ENCODE data around the gene SLC25A38.

The SLC25A38 gene

DNA sequence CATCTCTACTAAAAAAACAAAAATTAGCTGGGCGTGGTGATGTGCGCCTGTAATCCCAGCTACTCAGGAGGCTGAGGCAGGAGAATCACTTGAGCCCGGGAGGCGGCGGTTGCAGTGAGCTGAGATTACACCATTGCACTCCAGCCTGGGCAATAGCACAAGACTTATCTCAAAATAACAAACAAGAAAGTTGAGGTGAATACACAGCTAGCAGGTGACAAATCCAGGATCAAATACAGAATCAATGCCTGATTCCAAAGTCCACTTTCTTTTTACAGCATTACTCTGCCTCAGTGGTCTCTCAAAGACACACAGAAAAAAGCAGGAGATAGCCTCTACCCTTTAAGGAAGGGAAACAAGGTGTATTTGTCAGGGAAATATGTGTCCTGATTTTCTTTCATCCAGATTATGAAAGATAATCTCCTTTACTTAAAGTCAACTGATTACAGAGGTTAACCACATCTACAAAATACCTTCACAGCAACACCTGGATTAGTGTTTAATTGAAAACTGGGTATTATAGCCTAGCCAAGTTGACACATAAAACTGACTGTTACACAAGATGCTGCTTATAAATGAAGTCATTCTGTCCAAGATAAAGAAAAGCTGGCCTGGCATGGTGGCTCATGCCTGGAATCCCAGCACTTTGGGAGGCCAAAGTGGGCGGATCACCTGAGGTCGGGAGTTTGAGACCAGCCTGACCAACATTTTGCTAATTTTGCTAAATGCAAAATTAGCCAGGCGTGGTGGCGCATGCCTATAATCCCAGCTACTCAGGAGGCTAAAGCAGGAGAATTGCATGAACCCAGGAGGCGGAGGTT is 4.0 kb upstream of the SLC25A38 start:
- Histone ChIP-seq H3K27ac (replicated peaks) (no peak overlapping the region), H3K27me3 (ENCODE audit: insufficient read depth, poor library complexity, severe bottlenecking) (no peaks in the 10 kb centered on the region), H3K4me3 (replicated peaks; ENCODE audit: insufficient read depth, low read length) (no peak overlapping the region)
- no peak for DNase-seq (ENCODE audit: low read depth in 1 of 2, low spot score in 1 of 2)
- TF ChIP-seq POLR2AphosphoS5 (IDR thresholded peaks at IDR 0.05; ENCODE audit: low read depth), result no peak
- TF ChIP-seq GABPA (IDR thresholded peaks at IDR 0.05; ENCODE audit: low read depth), result no peak
- TF ChIP-seq, protein P1, sequence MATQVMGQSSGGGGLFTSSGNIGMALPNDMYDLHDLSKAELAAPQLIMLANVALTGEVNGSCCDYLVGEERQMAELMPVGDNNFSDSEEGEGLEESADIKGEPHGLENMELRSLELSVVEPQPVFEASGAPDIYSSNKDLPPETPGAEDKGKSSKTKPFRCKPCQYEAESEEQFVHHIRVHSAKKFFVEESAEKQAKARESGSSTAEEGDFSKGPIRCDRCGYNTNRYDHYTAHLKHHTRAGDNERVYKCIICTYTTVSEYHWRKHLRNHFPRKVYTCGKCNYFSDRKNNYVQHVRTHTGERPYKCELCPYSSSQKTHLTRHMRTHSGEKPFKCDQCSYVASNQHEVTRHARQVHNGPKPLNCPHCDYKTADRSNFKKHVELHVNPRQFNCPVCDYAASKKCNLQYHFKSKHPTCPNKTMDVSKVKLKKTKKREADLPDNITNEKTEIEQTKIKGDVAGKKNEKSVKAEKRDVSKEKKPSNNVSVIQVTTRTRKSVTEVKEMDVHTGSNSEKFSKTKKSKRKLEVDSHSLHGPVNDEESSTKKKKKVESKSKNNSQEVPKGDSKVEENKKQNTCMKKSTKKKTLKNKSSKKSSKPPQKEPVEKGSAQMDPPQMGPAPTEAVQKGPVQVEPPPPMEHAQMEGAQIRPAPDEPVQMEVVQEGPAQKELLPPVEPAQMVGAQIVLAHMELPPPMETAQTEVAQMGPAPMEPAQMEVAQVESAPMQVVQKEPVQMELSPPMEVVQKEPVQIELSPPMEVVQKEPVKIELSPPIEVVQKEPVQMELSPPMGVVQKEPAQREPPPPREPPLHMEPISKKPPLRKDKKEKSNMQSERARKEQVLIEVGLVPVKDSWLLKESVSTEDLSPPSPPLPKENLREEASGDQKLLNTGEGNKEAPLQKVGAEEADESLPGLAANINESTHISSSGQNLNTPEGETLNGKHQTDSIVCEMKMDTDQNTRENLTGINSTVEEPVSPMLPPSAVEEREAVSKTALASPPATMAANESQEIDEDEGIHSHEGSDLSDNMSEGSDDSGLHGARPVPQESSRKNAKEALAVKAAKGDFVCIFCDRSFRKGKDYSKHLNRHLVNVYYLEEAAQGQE (IDR thresholded peaks at IDR 0.05; ENCODE audit: insufficient replicate concordance, low read depth), result no peak
- no peak for TF ChIP-seq SPI1 (IDR thresholded peaks at IDR 0.05; ENCODE audit: borderline replicate concordance, low read depth)
- no peak for TF ChIP-seq CTCF (IDR thresholded peaks at IDR 0.05; ENCODE audit: insufficient read depth, low read length)

DNA sequence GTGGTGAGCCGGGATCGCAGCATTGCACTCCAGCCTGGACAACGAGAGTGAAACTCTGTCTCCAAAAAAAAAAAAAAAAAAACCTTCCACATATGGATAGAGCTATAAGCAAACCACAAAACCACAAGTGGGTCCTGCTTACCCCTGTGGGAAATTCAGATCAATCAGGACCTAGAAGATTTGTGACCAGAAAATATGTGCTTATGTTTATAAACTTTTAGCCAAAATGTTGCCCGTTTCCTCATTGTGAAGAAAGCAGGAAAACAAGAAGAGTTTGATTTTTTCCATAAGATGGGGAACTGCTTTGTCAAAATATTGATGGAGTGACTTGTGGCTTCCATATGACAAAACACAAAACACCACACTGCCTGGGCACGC is 3.4 kb upstream of the SLC25A38 start:
- H3K4me3 ChIP-seq (replicated peaks; ENCODE audit: insufficient read depth, low read length), result no peak overlapping the region
- TF ChIP-seq POLR2AphosphoS5 (IDR thresholded peaks at IDR 0.05; ENCODE audit: low read depth) (no peak), GABPA (IDR thresholded peaks at IDR 0.05; ENCODE audit: low read depth) (no peak), SPI1 (IDR thresholded peaks at IDR 0.05; ENCODE audit: borderline replicate concordance, low read depth) (no peak), CTCF (IDR thresholded peaks at IDR 0.05; ENCODE audit: insufficient read depth, low read length) (no peak)
- TF ChIP-seq, protein P1 (IDR thresholded peaks at IDR 0.05; ENCODE audit: insufficient replicate concordance, low read depth), result no peak
- H3K27ac ChIP-seq (replicated peaks), result no peak overlapping the region
- H3K27me3 ChIP-seq (ENCODE audit: insufficient read depth, poor library complexity, severe bottlenecking), result no peaks in the 10 kb centered on the region
- DNase-seq (ENCODE audit: low read depth in 1 of 2, low spot score in 1 of 2), result no peak

- Histone ChIP-seq H3K27ac (replicated peaks) (no peak overlapping the region), H3K4me3 (replicated peaks; ENCODE audit: insufficient read depth, low read length) (no peak overlapping the region), H3K27me3 (ENCODE audit: insufficient read depth, poor library complexity, severe bottlenecking) (no peaks in the 10 kb centered on the region)
- no peak for DNase-seq (ENCODE audit: low read depth in 1 of 2, low spot score in 1 of 2)
- TF ChIP-seq, protein P1 (IDR thresholded peaks at IDR 0.05; ENCODE audit: insufficient replicate concordance, low read depth), result no peak
- TF ChIP-seq SPI1 (IDR thresholded peaks at IDR 0.05; ENCODE audit: borderline replicate concordance, low read depth) (no peak), CTCF (IDR thresholded peaks at IDR 0.05; ENCODE audit: insufficient read depth, low read length) (no peak), GABPA (IDR thresholded peaks at IDR 0.05; ENCODE audit: low read depth) (no peak), POLR2AphosphoS5 (IDR thresholded peaks at IDR 0.05; ENCODE audit: low read depth) (no peak)
Observed at GRCh38 chr3:39381432-39381831, 1.7 kb upstream of the SLC25A38 start.

Measured in HL-60 (cell line).